Trophoblast cell (in vitro differentiated cells and primary cell): ENCODE data around the gene KRTAP9-4.
"Not testable (repeated sequence)": the region's sequence is repeated elsewhere in the genome, so short reads cannot be mapped to it uniquely, and the experiment has no call there.

Experiments
- DNase-seq, 2 donors: peaks; one replicate each; pipeline ENCODE4 v3.0.0-alpha.2; 2016
- H2AFZ ChIP-seq: 2 replicates; pipeline ENCODE4 v1.6.1; 2013; ENCODE audit warnings: low read length, moderate library complexity, mild to moderate bottlenecking; ENCODE audit not compliant: insufficient read depth, poor library complexity
- H2AK5ac ChIP-seq: 2 replicates; pipeline ENCODE4 v1.6.1; 2013; ENCODE audit warnings: mild to moderate bottlenecking, low read length
- H2BK120ac ChIP-seq: 2 replicates; pipeline ENCODE4 v1.6.1; 2013; ENCODE audit warnings: low read length, mild to moderate bottlenecking, moderate library complexity; ENCODE audit not compliant: insufficient read depth, poor library complexity
- H2BK12ac ChIP-seq: 2 replicates; pipeline ENCODE4 v1.6.1; 2013; ENCODE audit warnings: mild to moderate bottlenecking, low read length, moderate library complexity
- H2BK5ac ChIP-seq: 2 replicates; pipeline ENCODE4 v1.6.1; 2013; ENCODE audit warnings: low read length, low read depth, moderate library complexity, mild to moderate bottlenecking; ENCODE audit not compliant: poor library complexity
- H3K14ac ChIP-seq: 2 replicates; pipeline ENCODE4 v1.6.1; 2013; ENCODE audit warnings: mild to moderate bottlenecking, low read length
- H3K18ac ChIP-seq: 2 replicates; pipeline ENCODE4 v1.6.1; 2013; ENCODE audit warnings: mild to moderate bottlenecking, low read length
- H3K23ac ChIP-seq: 2 replicates; pipeline ENCODE4 v1.6.1; 2013; ENCODE audit warnings: low read length
- H3K27ac ChIP-seq: 2 replicates; pipeline ENCODE4 v1.5.1; 2013; ENCODE audit warnings: low read depth, mild to moderate bottlenecking, inconsistent platforms, low read length, moderate library complexity
- H3K27me3 ChIP-seq: 2 replicates; pipeline ENCODE4 v1.6.1; 2013; ENCODE audit warnings: inconsistent platforms, mild to moderate bottlenecking, low read length, moderate library complexity; ENCODE audit not compliant: insufficient read depth
- H3K36me3 ChIP-seq, 2 experiments: 1 replicate in 1 of 2; 2 replicates in 1 of 2; pipeline ENCODE4 v1.6.1; 2013; ENCODE audit warnings: low read length in 2 of 2, mild to moderate bottlenecking in 2 of 2, moderate library complexity in 1 of 2; ENCODE audit not compliant: insufficient read depth in 2 of 2, control insufficient read depth in 1 of 2
- H3K4ac ChIP-seq: 2 replicates; pipeline ENCODE4 v1.6.1; 2013; ENCODE audit warnings: low read depth, mild to moderate bottlenecking, low read length, moderate library complexity
- H3K4me1 ChIP-seq, 2 experiments: 1 replicate in 1 of 2; 2 replicates in 1 of 2; pipeline ENCODE4 v1.6.1; 2013; ENCODE audit warnings: low read length in 2 of 2, mild to moderate bottlenecking in 2 of 2, moderate library complexity in 1 of 2; ENCODE audit not compliant: insufficient read depth in 2 of 2, control insufficient read depth in 1 of 2
- H3K4me2 ChIP-seq: 2 replicates; pipeline ENCODE4 v1.6.1; 2013; ENCODE audit warnings: inconsistent platforms, mild to moderate bottlenecking, low read length, moderate library complexity
- H3K4me3 ChIP-seq: 2 replicates; pipeline ENCODE4 v1.5.1; 2013; ENCODE audit warnings: mild to moderate bottlenecking, low read depth, low read length, inconsistent platforms
- H3K79me1 ChIP-seq: one replicate; pipeline ENCODE4 v1.6.1; 2013; ENCODE audit warnings: low read length
- H3K79me2 ChIP-seq: 2 replicates; pipeline ENCODE4 v1.6.1; 2013; ENCODE audit warnings: low read length, mild to moderate bottlenecking; ENCODE audit not compliant: control insufficient read depth, insufficient read depth, poor library complexity
- H3K9ac ChIP-seq: 2 replicates; pipeline ENCODE4 v1.6.1; 2013; ENCODE audit warnings: mild to moderate bottlenecking, low read length
- H3K9me3 ChIP-seq: 2 replicates; pipeline ENCODE4 v1.6.1; 2013; ENCODE audit warnings: low read depth, mild to moderate bottlenecking, control low read depth, inconsistent platforms, low read length; ENCODE audit not compliant: insufficient read depth
- H4K12ac ChIP-seq: 2 replicates; pipeline ENCODE4 v1.6.1; 2013; ENCODE audit warnings: low read depth, mild to moderate bottlenecking, low read length, moderate library complexity
- H4K8ac ChIP-seq: 2 replicates; pipeline ENCODE4 v1.6.1; 2013; ENCODE audit warnings: low read depth, mild to moderate bottlenecking, low read length, moderate library complexity
- H4K91ac ChIP-seq: one replicate; pipeline ENCODE4 v1.6.1; 2013; ENCODE audit warnings: low read depth, mild to moderate bottlenecking, low read length, moderate library complexity
- WGBS: extraction: QIAGEN DNeasy Blood & Tissue Kit; methylation state at CpG from one replicate; pipeline ENCODE4 v1.1.7; 2013; ENCODE audit warnings: missing lambda C conversion rate; ENCODE audit not compliant: insufficient read length, insufficient coverage; ENCODE audit errors: extremely low coverage; 5-methylcytosine and 5-hydroxymethylcytosine counted together

Gene KRTAP9-4

DNA sequence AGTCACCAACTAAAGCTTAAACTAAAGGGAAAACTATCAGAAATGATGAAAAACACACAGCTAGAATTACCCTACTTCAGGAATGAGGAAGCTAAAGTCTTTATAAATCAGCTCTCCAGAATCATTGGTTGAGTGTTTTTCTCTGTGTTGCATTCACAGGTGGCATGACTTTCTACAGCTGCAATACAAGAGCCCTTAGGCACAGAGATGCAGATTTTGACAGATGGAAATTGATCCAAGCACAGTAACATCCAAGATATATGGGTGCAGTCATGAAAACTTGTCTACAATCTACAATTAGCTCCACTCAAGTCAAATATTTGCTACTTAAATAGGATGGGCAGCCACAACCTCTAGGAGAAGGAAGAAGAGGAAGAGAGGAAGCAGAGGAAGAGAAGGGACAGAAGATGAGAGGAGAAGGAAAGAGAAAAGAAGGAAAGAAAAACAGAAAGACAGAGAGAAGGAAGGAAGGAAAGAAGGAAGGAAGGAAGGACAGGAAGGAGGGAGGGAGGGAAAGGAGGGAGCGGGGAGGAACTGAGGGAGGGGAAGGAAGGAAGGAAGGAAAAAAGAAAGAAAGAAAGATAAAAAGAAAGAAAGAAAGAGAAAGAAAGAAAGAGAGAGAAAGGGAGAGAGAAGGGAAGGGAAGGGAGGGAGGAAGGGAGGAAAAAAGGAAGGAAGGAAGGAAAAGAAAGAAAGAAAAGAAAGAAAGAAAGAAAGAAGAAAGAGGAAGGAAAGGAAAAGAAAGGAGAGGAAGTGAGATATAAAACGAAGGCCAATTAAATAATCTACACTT is 2.3 kb upstream of the KRTAP9-4 start:
- not testable (repeated sequence) for H4K91ac ChIP-seq

DNA sequence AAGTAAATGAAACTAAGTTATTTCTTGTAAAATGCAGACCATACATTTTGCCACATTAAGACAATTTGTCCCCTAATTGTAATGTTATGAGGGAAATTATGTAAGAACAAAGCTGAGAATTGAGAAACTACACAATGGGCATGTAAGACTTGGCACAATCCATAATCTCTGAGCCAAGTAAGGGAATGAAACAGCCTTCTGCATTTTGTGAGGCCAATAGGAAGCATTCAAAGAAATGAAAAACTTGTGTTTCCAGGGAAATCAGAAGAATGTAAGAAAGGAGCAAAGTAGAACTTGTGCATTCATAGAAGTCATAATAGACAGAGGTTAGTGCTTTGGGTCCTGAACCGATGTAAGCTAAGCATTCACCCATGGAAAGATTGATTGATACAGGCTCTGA is 1.8 kb downstream of the KRTAP9-4 start:
- Histone ChIP-seq H4K91ac (no peak overlapping the region), H3K4me2 (no peak overlapping the region), H3K4ac (no peak overlapping the region), H3K27me3 (no peaks in the 10 kb centered on the region), H3K27ac (no peak overlapping the region), H2BK5ac (no peak overlapping the region), H2AK5ac (no peak overlapping the region), H3K18ac (no peak overlapping the region), H2AFZ (no peak overlapping the region), H4K8ac (no peak overlapping the region), H3K4me1 (no peaks in the 10 kb centered on the region), H2BK12ac (no peak overlapping the region), H3K14ac (no peak overlapping the region), H3K9me3 (no peaks in the 10 kb centered on the region), H3K23ac (no peak overlapping the region), H3K36me3 (no peaks in the 10 kb centered on the region), H3K79me2 (no peaks in the 10 kb centered on the region), H3K79me1 (no peaks in the 10 kb centered on the region), H4K12ac (no peak overlapping the region), H2BK120ac (no peak overlapping the region), H3K4me3 (no peak overlapping the region), H3K9ac (no peak overlapping the region)
- no CpG with 5 or more reads among the region's 1 CpG for WGBS
- no peak for DNase-seq

More for the DNA sequence above, 2.3 kb upstream of the KRTAP9-4 start:
- H3K18ac ChIP-seq, H4K8ac ChIP-seq, H2BK120ac ChIP-seq, H3K4me2 ChIP-seq, H3K14ac ChIP-seq, H2BK12ac ChIP-seq, H3K4ac ChIP-seq, H4K12ac ChIP-seq, DNase-seq, H2BK5ac ChIP-seq, H3K4me3 ChIP-seq, H3K9me3 ChIP-seq, H3K27me3 ChIP-seq, H3K23ac ChIP-seq, H3K79me2 ChIP-seq, H2AK5ac ChIP-seq, H3K36me3 ChIP-seq, H3K9ac ChIP-seq, H3K79me1 ChIP-seq, H3K4me1 ChIP-seq, H3K27ac ChIP-seq, H2AFZ ChIP-seq: not testable (repeated sequence)
- WGBS: no CpG with 5 or more reads among the region's 2 CpGs

DNA sequence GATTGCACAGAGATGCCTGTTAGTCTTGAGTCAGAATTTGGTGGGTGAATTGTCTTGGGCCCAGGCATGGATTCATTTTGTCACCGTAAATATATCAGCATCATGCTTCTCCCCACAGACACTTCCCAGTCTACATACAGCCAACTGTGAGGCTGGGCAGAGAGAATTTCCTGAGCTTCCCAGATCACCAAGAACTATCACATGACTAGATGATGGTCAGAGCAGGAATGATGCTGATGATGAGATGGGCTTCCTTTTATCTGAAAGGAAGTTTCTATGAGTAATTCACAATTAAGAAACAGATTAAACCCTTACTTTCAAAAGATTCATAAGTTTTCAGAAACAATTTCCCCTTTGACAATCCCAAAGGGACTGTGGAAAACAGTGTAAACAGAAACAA is 5.4 kb downstream of the KRTAP9-4 start:
- H3K4me1 ChIP-seq: no peaks in the 10 kb centered on the region
- no peaks in the 10 kb centered on the region for H3K79me2 ChIP-seq
- no peaks in the 10 kb centered on the region for H3K36me3 ChIP-seq
- H3K4ac ChIP-seq: no peak overlapping the region
- H3K4me2 ChIP-seq: no peak overlapping the region
- no peak overlapping the region for H4K91ac ChIP-seq
- H3K14ac ChIP-seq: no peak overlapping the region
- H2AK5ac ChIP-seq: no peak overlapping the region
- H3K9ac ChIP-seq: no peak overlapping the region
- WGBS: no CpG with 5 or more reads among the region's 1 CpG
- no peak overlapping the region for H3K27ac ChIP-seq
- H3K79me1 ChIP-seq: no peaks in the 10 kb centered on the region
- H4K8ac ChIP-seq: no peak overlapping the region
- no peaks in the 10 kb centered on the region for H3K9me3 ChIP-seq
- no peak overlapping the region for H2BK5ac ChIP-seq
- H2AFZ ChIP-seq: no peak overlapping the region
- H2BK12ac ChIP-seq: no peak overlapping the region
- H3K23ac ChIP-seq: no peak overlapping the region
- no peaks in the 10 kb centered on the region for H3K27me3 ChIP-seq
- no peak overlapping the region for H2BK120ac ChIP-seq
- no peak overlapping the region for H3K18ac ChIP-seq
- H4K12ac ChIP-seq: no peak overlapping the region
- no peak overlapping the region for H3K4me3 ChIP-seq
- no peak for DNase-seq

- not testable (repeated sequence) for H3K27me3 ChIP-seq, H3K27ac ChIP-seq, H2AK5ac ChIP-seq, H4K91ac ChIP-seq, H4K8ac ChIP-seq, H3K4me3 ChIP-seq, H3K79me2 ChIP-seq, H2BK5ac ChIP-seq, H3K23ac ChIP-seq, H3K79me1 ChIP-seq, H3K4me2 ChIP-seq, H4K12ac ChIP-seq, H2AFZ ChIP-seq, H2BK12ac ChIP-seq, H3K14ac ChIP-seq, DNase-seq, H3K4ac ChIP-seq, H3K4me1 ChIP-seq, H3K18ac ChIP-seq, H3K9ac ChIP-seq, H2BK120ac ChIP-seq, H3K9me3 ChIP-seq, H3K36me3 ChIP-seq
- no CpG with 5 or more reads among the region's 5 CpGs for WGBS
Measured at GRCh38 chr17:41255381-41256290, 6.1 kb downstream of the KRTAP9-4 start, which contains the start of gene KRTAP9-9. Gene KRTAP9-9 (plus strand): TSS chr17:41255384.
